IMR-90 (cell line): ENCODE results near the gene CXCL8. TPM values are rescaled to one million over a fixed set of nuclear protein-coding genes. Genes with fewer than 3 reads are reported as not detected.

Source experiments
- ATAC-seq: fragments of 200-7000 bp; cut with Tn5 transposase; 2 replicates; pipeline ENCODE4 v1.9.1; 2020; ENCODE audit warnings: low read depth, mild to moderate bottlenecking, moderate library complexity
- BruUV-seq: library from RNA; stranded (reverse); fragments of 400-500 nt; replicated peaks from 2 replicates; lab custom pipeline; 2021; lab: Mats Ljungman, UMichigan
- CTCF ChIA-PET: fragments of 300-600 bp; formaldehyde crosslinking; extraction: SDS; loops from one replicate; lab custom pipeline; 2021; ENCODE audit warnings: antibody characterized with exemption; lab: Yijun Ruan, JAX
- POLR2A ChIA-PET: fragments of 300-600 bp; sonication (Branson Sonifier 250); formaldehyde crosslinking; loops from one replicate; lab custom pipeline; 2022; ENCODE audit warnings: antibody characterized with exemption; ENCODE audit not compliant: unreplicated experiment; lab: Charles Lee
- DNase-seq: peaks from one replicate; pipeline ENCODE4 v3.0.0; 2013
- H2AFZ ChIP-seq: replicated peaks from 2 replicates; pipeline ENCODE3; 2013; ENCODE audit warnings: low read length, mild to moderate bottlenecking; ENCODE audit not compliant: poor library complexity
- H2AK5ac ChIP-seq: 2 replicates; pipeline ENCODE4 v1.6.1; 2013; ENCODE audit warnings: low read depth, low read length, inconsistent platforms
- H2AK9ac ChIP-seq: replicated peaks from 2 replicates; pipeline ENCODE3; 2013; ENCODE audit warnings: mild to moderate bottlenecking, low read depth, low read length, moderate library complexity; ENCODE audit not compliant: poor library complexity
- H2BK120ac ChIP-seq: 2 replicates; pipeline ENCODE4 v1.6.1; 2013; ENCODE audit warnings: low read depth, low read length, inconsistent platforms
- H2BK15ac ChIP-seq: 3 replicates; pipeline ENCODE4 v1.6.1; 2013; ENCODE audit warnings: low read depth, low read length, inconsistent platforms
- H2BK20ac ChIP-seq: 2 replicates; pipeline ENCODE4 v1.6.1; 2013; ENCODE audit warnings: low read depth, mild to moderate bottlenecking, inconsistent platforms, low read length, moderate library complexity
- H2BK5ac ChIP-seq: 2 replicates; pipeline ENCODE4 v1.6.1; 2013; ENCODE audit warnings: mild to moderate bottlenecking, low read depth, low read length, inconsistent platforms; ENCODE audit not compliant: poor library complexity, severe bottlenecking
- H3K14ac ChIP-seq: replicated peaks from 2 replicates; pipeline ENCODE4 v1.6.1; 2013; ENCODE audit warnings: low read depth, low read length, inconsistent platforms
- H3K18ac ChIP-seq: 2 replicates; pipeline ENCODE4 v1.6.1; 2013; ENCODE audit warnings: low read depth, low read length, control low read depth
- H3K23ac ChIP-seq: 2 replicates; pipeline ENCODE4 v1.6.1; 2013; ENCODE audit warnings: low read depth, low read length, inconsistent platforms
- H3K27ac ChIP-seq: 2 replicates; pipeline ENCODE4 v1.5.1; 2013; ENCODE audit warnings: mild to moderate bottlenecking, control low read depth, low read length; ENCODE audit not compliant: insufficient read depth
- H3K27me3 ChIP-seq: 2 replicates; pipeline ENCODE4 v1.6.1; 2013; ENCODE audit warnings: low read length; ENCODE audit not compliant: control insufficient read depth, insufficient read depth
- H3K36me3 ChIP-seq: 2 replicates; pipeline ENCODE4 v1.6.1; 2013; ENCODE audit warnings: low read length, mixed read lengths; ENCODE audit not compliant: control insufficient read depth, insufficient read depth
- H3K4ac ChIP-seq: 2 replicates; pipeline ENCODE4 v1.6.1; 2013; ENCODE audit warnings: low read depth, low read length, inconsistent platforms
- H3K4me1 ChIP-seq: 2 replicates; pipeline ENCODE4 v1.6.1; 2013; ENCODE audit warnings: low read length, mixed read lengths; ENCODE audit not compliant: control insufficient read depth, insufficient read depth
- H3K4me2 ChIP-seq: 2 replicates; pipeline ENCODE4 v1.6.1; 2013; ENCODE audit warnings: low read depth, mild to moderate bottlenecking, control low read depth, low read length, moderate library complexity
- H3K4me3 ChIP-seq: 2 replicates; pipeline ENCODE4 v1.5.1; 2013; ENCODE audit warnings: low read depth, mild to moderate bottlenecking, control low read depth, low read length, moderate library complexity; ENCODE audit not compliant: insufficient read depth
- H3K56ac ChIP-seq: 2 replicates; pipeline ENCODE4 v1.6.1; 2013; ENCODE audit warnings: low read length, inconsistent platforms; ENCODE audit not compliant: insufficient read depth; ENCODE audit errors: extremely low read depth
- H3K79me1 ChIP-seq, 2 experiments: 2 replicates each; pipeline ENCODE4 v1.6.1; 2013; ENCODE audit warnings: low read length in 2 of 2, inconsistent platforms in 1 of 2, low read depth in 1 of 2
- H3K9ac ChIP-seq: 2 replicates; pipeline ENCODE4 v1.6.1; 2013; ENCODE audit warnings: low read depth, low read length, control low read depth
- H3K9me1 ChIP-seq: 2 replicates; pipeline ENCODE4 v1.6.1; 2013; ENCODE audit warnings: low read length, inconsistent platforms; ENCODE audit not compliant: insufficient read depth
- H3K9me3 ChIP-seq: 2 replicates; pipeline ENCODE4 v1.6.1; 2013; ENCODE audit warnings: low read length; ENCODE audit not compliant: control insufficient read depth, insufficient read depth
- H4K20me1 ChIP-seq: 2 replicates; pipeline ENCODE4 v1.6.1; 2013; ENCODE audit warnings: low read length, inconsistent platforms; ENCODE audit not compliant: insufficient read depth
- H4K5ac ChIP-seq: 2 replicates; pipeline ENCODE4 v1.6.1; 2013; ENCODE audit warnings: mild to moderate bottlenecking, low read depth, low read length, control low read depth
- H4K8ac ChIP-seq, 2 experiments: 2 replicates each; pipeline ENCODE4 v1.6.1; 2013; ENCODE audit warnings: low read depth in 2 of 2, low read length in 2 of 2, control low read depth in 1 of 2, inconsistent platforms in 1 of 2
- H4K91ac ChIP-seq: 2 replicates; pipeline ENCODE4 v1.6.1; 2013; ENCODE audit warnings: low read depth, low read length, inconsistent platforms; ENCODE audit not compliant: insufficient read depth
- CHD1 ChIP-seq: IDR thresholded peaks from 2 replicates; pipeline ENCODE4 v1.6.1; 2012; ENCODE audit warnings: low read depth, low read length, improper control_type of control experiment
- MAZ ChIP-seq: IDR thresholded peaks from 2 replicates; pipeline ENCODE4 v1.6.1; 2012; ENCODE audit warnings: low read depth, mild to moderate bottlenecking, low read length, improper control_type of control experiment, moderate library complexity, borderline replicate concordance
- MXI1 ChIP-seq: IDR thresholded peaks from 2 replicates; pipeline ENCODE4 v1.6.1; 2012; ENCODE audit warnings: low read depth, mild to moderate bottlenecking, low read length, moderate library complexity, borderline replicate concordance
- POLR2A ChIP-seq: IDR thresholded peaks from 2 replicates; pipeline ENCODE4 v1.6.1; 2012; ENCODE audit warnings: mild to moderate bottlenecking, low read depth, low read length
- RCOR1 ChIP-seq: IDR thresholded peaks from 2 replicates; pipeline ENCODE4 v1.6.1; 2012; ENCODE audit warnings: mild to moderate bottlenecking, low read length, improper control_type of control experiment; ENCODE audit not compliant: insufficient replicate concordance
- RFX5 ChIP-seq: IDR thresholded peaks from 2 replicates; pipeline ENCODE4 v1.8.0; 2012; ENCODE audit warnings: low read depth, mild to moderate bottlenecking, low read length, moderate library complexity
- SMC3 ChIP-seq: fragments of 150-350 bp; IDR thresholded peaks from 2 replicates; pipeline ENCODE4 v1.6.1; 2016; ENCODE audit warnings: low read depth, mild to moderate bottlenecking, antibody characterized with exemption, low read length, moderate library complexity
- USF2 ChIP-seq: fragments of 150-350 bp; IDR thresholded peaks from 2 replicates; pipeline ENCODE4 v1.6.1; 2017; ENCODE audit warnings: mild to moderate bottlenecking, antibody characterized with exemption, low read length, low read depth
- WGBS, 2 experiments: methylation state at CpG; one replicate each; pipeline versions ENCODE4 v1.1.5 to v1.1.7; 2013; ENCODE audit warnings: missing lambda C conversion rate in 2 of 2; ENCODE audit not compliant: insufficient read length in 1 of 2; ENCODE audit errors: extremely low coverage in 2 of 2; 5-methylcytosine and 5-hydroxymethylcytosine counted together
- dilution Hi-C: fragments of 300-500 bp; cut with HindIII; formaldehyde crosslinking; loops from one replicate; pipeline ENCODE4 v1.14.3; 2018; ENCODE audit warnings: low sequenced_read_pairs; ENCODE audit not compliant: unreplicated experiment
- in situ Hi-C: fragments of 300-500 bp; cut with MboI; formaldehyde crosslinking; loops from 3 replicates; pipeline ENCODE4 v1.14.3; 2019; ENCODE audit warnings: low sequenced_read_pairs, inconsistent platforms, mixed read lengths
- intact Hi-C: fragments of 100-400 bp; cut with micrococcal nuclease; formaldehyde crosslinking; loops from 2 replicates; pipeline ENCODE4 v1.10.0; 2022
- polyA plus RNA-seq, 3 experiments: library from polyadenylated mRNA; depleted of rRNA; stranded (reverse); fragments of >200 nt; gene quantifications; 2 replicates each; pipeline ENCODE4 v1.2.3, GENCODE V29; 2012; ENCODE audit warnings: low replicate concordance in 1 of 3
- total RNA-seq: library from RNA; depleted of rRNA; stranded (reverse); fragments of >200 nt; gene quantifications from 2 replicates; pipeline ENCODE4 v1.2.3, GENCODE V29; 2012

The CXCL8 gene
- total and polyA plus RNA-seq, 2 of the 4 experiments (the other 2 are of a cell fraction): 2.2 to 2.7 TPM

- no peak overlapping the region for H3K4me2 ChIP-seq
- POLR2A ChIA-PET: no interaction called here
Observed at GRCh38 chr4:73753215-73753614, 12.8 kb downstream of the CXCL8 start.

More at GRCh38 chr4:73753215-73753614, 12.8 kb downstream of the CXCL8 start:
- Histone ChIP-seq H3K23ac (no peak overlapping the region), H2AFZ (no peak overlapping the region), H3K18ac (no peak overlapping the region), H3K27ac (no peak overlapping the region), H2BK120ac (no peak overlapping the region), H3K4me1 (no peaks in the 10 kb centered on the region), H3K9ac (no peak overlapping the region), H4K91ac (no peak overlapping the region), H3K4me3 (no peak overlapping the region), H2BK5ac (no peak overlapping the region), H3K9me1 (0 out of 2 replicates have a peak, but pooled peaks cover 4% of the 10 kb centered on the region), H4K20me1 (no peaks in the 10 kb centered on the region), H3K14ac (no peak overlapping the region), H2BK15ac (no peak overlapping the region), H4K5ac (no peak overlapping the region), H3K56ac (no peak overlapping the region), H3K9me3 (no peaks in the 10 kb centered on the region), H3K4ac (no peak overlapping the region), H3K79me1 (no peaks in the 10 kb centered on the region), H4K8ac (no peak overlapping the region), H3K36me3 (no peaks in the 10 kb centered on the region), H2BK20ac (no peak overlapping the region), H2AK9ac (no peak overlapping the region), H3K27me3 (no peaks in the 10 kb centered on the region; the same call in 1 of the 2 replicates), H2AK5ac (no peak overlapping the region)
- intact Hi-C loops (no loop called here), in situ Hi-C loops (no loop called here), dilution Hi-C loops (no loop called here)
- ATAC-seq (no peak), DNase-seq (no peak)
- no TSS peak for BruUV-seq
- CTCF ChIA-PET: no interaction called here
- no CpG with 5 or more reads among the region's 1 CpG for WGBS, 2 experiments
- TF ChIP-seq RCOR1: no peak
- no peak for TF ChIP-seq MAZ
- no peak for TF ChIP-seq SMC3
- TF ChIP-seq USF2: no peak
- no peak for TF ChIP-seq CHD1
- TF ChIP-seq MXI1: no peak
- TF ChIP-seq RFX5: no peak
- no peak for TF ChIP-seq POLR2A
